Measurements from ENCODE around the gene LZTFL1.

GRCh38 chr3:45842851-45843625, 1.1 kb upstream of the LZTFL1 start:
- no peak for TF ChIP-seq CTCF (conservative IDR thresholded peaks at IDR 0.05 in 1 of 2, IDR thresholded peaks at IDR 0.05 in 1 of 2; ENCODE audit: low read depth in 1 of 2, low read length in 2 of 2)
- no peak for TF ChIP-seq EZH2 (IDR thresholded peaks at IDR 0.05; ENCODE audit: low read length, missing control alignments)

Measured in fibroblast of lung (primary cell).